Activated CD8-positive, alpha-beta memory T cell treated with anti-CD3 and anti-CD28 coated beads for 36 hours (primary cell): ENCODE results near the gene SNRNP27. TPM values are rescaled to one million over a fixed set of nuclear protein-coding genes. Genes with fewer than 3 reads are reported as not detected.
"Not testable (repeated sequence)": the region's sequence is repeated elsewhere in the genome, so short reads cannot be mapped to it uniquely, and the experiment has no call there.

ENCODE experiments used
- CTCF ChIA-PET: fragments of 350-600 bp; sonication (Branson Sonifier 250); formaldehyde crosslinking; loops from one replicate; lab custom pipeline; 2021; ENCODE audit warnings: antibody characterized with exemption; lab: Charles Lee
- POLR2A ChIA-PET: fragments of 350-600 bp; sonication (Branson Sonifier 250); formaldehyde crosslinking; loops from one replicate; lab custom pipeline; 2021; ENCODE audit warnings: antibody characterized with exemption; lab: Charles Lee
- total RNA-seq, 2 experiments: library from RNA; stranded (reverse); gene quantifications; one replicate each; pipeline ENCODE4 v1.2.3, GENCODE V29; 2021

The SNRNP27 gene, protein sequence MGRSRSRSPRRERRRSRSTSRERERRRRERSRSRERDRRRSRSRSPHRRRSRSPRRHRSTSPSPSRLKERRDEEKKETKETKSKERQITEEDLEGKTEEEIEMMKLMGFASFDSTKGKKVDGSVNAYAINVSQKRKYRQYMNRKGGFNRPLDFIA
- 10 to 100 TPM; 54.9 to 60.7 TPM for total RNA-seq

DNA sequence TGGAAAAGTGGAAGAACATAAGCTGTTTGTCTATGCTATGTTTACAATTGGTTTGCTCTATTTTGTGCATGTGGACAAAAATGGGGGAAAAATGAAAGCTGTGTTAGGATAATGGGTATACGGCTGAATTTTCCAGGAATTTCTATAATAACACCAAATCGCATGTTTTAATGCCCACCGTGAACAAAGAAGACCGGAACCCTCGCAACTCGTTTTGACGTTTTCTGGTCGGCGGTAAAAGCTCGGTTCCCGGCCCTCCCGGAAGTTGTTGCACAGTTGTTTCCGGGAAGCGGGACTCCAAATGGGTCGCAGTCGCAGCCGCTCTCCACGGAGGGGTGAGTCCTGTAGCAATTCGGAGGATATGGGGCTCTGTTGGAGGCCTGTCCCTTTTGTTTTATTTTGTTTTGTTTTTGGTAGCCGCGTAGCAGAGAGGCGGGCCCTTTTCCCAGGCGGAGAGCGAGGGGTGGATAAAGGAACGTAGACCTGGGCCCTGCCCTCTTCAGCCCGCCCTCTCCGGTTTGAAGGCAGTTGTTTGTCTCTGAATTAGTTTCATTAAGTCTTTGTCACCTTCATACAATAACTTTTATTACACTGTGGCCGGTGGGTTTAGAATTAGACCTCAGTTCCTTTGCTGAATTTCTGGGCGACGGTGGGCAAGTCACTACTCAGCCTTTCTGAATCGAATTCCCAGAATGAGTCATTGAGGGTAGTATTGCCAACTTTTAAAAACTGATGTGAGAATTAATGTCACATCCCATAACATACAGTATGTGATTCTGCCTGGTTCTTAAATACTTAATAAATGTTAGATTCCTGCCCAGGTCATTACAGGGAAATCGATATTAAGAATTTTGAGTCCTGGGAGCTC lies at the start of gene SNRNP27:
SNRNP27 (plus strand) TSS at position 273 of the 868 bp plus-strand sequence; CDS start at position 302, 29 bp downstream.
- POLR2A ChIA-PET = interaction anchor here (0.6 to 1.7 kb wide), 3 partner anchors 192 to 377 kb away, joined by 3 to 8 read pairs (median 4); partner anchors contain the start of gene C2orf42
- CTCF ChIA-PET = interaction anchor here (0.7 to 1.9 kb wide), 3 partner anchors 19 to 249 kb away, joined by 3 to 4 read pairs (median 4); no protein-coding TSS in a partner anchor

DNA sequence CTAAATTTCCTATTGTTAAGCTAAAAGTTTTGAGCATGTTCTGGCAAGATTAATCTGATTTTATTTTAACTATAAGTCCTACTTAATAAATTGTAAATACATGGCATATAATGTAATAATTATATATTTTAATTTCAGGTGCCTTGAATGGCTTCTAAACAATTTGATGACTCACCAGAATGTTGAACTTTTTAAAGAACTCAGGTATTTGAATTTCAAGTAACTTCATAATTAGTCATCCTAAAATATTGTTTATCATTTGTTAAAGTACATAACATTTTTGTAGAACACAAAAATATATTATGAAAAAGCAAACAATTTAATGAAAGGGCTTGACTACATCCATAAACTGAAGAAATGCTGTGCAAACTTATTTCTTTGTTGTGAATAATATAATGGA lies 49.8 kb upstream of the SNRNP27 start:
- ChIA-PET POLR2A (no interaction called here), CTCF (no interaction called here)

DNA sequence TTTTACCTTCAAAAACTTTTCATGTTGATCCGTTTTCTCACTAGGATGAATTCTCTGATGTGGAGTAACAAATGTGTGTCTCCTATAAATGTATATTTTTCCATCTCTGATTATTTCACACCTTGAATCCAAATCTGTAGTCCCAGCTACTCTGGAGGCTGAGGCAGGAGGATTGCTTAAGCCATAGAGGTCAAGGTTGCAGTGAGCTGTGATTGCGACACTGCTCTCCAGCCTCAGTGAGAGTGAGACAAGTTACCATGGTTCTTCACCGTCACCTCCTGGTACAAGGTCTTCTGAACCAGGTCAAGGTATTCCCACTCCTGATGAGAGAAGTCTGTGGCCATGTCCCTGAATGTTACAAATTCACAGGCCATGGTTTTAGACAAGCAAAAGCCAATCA lies 49.2 kb upstream of the SNRNP27 start:
- POLR2A ChIA-PET = no interaction called here
- CTCF ChIA-PET = no interaction called here

DNA sequence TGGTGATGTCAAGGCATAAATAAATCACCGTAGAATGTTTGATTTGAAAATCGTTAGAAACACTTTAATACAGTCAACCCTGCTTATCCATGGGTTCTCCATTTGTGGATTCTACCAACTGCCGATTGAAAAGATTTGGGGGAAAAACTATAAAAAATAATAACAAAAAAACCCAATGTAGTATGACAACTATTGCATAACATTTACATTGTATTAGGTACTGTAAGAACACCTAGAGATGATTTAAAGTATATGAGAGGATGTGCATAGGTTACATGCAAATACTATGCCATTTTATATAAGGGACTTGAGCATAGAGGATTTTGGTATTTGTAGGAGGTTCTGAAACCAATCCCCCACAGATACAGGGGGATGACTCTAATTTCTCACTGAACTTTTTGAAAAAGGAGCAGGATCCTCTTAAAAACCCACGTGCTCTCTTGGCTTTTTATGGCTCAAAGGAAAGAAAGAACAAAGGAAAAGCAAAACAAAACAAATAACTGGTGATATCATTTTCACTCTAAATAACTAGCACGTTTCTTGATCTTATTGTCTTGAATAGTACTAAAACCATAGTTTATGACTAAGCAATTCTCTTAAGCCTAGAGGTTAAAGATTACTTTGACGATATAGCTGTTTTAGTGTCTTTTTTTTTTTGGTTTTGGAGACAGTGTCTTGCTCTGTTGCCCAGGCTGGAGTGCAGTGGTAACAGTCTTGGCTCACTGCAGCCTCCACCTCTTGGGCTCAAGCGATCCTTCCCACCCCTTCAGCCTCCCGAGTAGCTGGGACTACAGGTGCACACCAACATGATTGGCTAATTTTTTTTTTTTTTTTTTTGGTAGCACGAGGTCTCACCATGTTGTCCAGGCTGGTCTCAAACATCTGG lies 47.3 kb upstream of the SNRNP27 start:
- POLR2A ChIA-PET = no interaction called here
- CTCF ChIA-PET = no interaction called here

DNA sequence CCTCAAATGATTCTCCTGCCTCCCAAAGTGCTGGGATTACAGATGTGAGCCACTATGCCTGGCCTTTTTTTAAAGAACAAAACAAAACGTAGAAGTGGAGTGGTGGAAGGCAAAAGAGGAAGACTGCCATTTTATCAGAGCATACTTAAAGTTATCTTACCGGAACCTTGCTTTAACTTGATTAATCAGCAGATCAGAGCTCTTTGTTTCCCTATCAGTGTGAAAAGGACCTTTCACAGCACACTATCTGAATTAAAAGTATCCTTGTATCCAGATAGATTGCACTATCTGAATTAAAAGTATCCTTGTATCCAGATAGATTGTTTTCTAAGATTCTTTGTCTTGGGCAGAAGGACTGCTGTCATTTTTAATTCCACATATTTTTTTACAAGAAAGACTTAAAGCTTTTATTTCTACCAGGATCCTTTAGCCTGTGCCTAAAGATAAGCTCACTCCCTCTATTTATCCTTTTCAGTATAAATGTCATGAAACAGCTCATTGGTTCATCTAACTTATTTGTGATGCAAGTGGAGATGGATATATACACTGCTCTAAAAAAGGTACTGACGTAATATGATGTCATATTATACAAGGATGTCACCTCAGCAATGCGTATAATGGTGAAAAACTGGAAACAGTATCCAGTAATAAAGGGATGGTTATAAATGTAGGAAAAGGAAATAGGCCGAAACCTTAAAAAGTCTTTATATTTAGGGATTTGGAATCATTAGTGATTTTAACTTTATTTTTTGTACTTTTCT lies 46.5 kb upstream of the SNRNP27 start:
- CTCF ChIA-PET = no interaction called here
- POLR2A ChIA-PET = no interaction called here

DNA sequence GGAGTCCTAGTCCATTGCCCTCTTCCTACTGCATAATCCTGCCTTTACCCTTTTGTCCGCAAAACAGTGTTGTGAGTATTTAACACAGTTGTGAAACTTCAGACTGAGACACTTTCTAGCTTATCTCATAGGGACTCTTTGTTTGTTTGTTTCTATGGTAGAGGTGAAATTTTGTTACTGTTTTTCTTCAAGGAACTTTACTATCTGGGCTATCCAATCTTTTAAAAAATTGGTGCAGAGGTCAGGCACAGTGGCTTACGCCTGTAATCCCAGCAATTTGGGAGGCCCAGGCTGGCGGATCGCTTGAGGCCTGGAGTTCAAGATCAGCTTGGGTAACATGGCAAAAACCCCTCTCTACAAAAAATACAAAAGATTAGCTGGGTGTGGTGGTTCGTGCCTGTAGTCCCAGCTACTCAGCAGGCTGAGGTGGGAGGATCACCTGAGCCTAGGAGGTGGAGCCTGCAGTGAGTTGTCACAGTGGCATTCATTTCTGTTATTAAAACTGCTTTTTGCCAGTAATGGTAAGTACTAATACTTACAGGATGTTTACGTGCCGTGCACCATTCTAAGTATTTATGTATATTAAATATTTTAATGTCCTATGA lies 45.5 kb upstream of the SNRNP27 start:
- ChIA-PET POLR2A (no interaction called here), CTCF (no interaction called here)

DNA sequence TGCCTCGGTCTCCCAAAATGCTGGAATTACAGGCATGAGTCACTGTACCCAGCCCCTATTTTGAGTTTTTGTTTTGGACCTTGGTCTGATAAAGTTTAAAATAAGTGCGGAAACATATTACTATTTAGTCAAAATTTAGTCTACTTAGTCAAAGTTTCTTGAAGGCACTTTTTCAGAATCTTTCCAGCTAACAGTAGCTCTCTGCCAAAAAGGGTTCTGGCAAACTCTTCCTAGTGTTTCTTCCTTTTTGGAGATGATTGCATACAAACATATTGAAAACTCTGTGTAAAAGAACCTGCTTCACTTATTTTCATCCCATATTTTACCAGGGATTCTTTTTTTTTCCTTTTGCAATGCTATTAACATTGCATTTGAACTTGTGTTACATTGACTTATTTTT lies 35.5 kb upstream of the SNRNP27 start:
- CTCF ChIA-PET = interaction anchor here (0.9 kb wide), 1 partner anchor 133 kb away, joined by 4 read pairs; no protein-coding TSS in a partner anchor
- POLR2A ChIA-PET = interaction anchor here (0.5 kb wide), 1 partner anchor 18 kb away, joined by 3 read pairs; no protein-coding TSS in a partner anchor

DNA sequence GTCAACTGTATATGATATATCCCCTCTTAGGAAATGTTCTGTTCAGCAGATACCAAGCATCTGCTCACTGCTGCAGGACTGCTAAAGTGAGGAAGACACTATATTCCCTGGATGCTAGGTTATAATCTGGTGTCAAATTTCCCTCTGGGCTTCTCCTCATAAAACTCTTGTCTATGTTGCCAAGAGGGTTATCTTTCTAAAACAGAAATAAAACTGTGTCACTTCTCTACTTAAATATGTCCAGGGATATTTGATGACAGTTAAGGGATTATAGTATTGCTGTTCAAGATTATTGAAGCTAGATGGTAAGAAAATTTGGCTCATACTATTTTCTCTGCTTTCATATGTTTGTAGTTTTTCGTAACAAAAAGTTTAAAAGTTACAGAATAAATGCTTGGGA lies 30.5 kb upstream of the SNRNP27 start:
- POLR2A ChIA-PET = interaction anchor here (0.6 kb wide), 1 partner anchor 344 kb away, joined by 3 read pairs; no protein-coding TSS in a partner anchor

DNA sequence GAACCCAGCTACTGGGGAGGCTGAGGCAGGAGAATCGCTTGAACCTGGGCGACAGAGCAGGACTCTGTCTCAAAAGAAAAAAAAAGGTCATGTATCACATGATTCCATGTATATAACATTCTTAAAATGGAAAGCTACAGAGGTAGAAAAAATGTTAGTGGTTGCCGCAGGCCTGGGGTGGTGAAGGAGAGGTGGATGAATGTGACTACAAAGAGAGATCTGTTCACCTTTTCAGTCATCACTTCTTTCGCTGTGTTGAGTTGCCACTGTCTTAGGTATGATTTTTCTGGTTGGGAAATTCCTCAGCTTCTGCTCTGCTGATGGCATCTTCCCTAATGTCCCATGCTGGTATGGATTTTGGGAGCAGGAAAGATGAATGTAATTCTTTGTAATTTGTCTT lies 5.3 kb upstream of the SNRNP27 start:
- ChIA-PET POLR2A (no interaction called here), CTCF (interaction anchor here (0.8 kb wide), 1 partner anchor 12 kb away, joined by 3 read pairs; no protein-coding TSS in a partner anchor)

More for the DNA sequence above, 30.5 kb upstream of the SNRNP27 start:
- CTCF ChIA-PET = no interaction called here

DNA sequence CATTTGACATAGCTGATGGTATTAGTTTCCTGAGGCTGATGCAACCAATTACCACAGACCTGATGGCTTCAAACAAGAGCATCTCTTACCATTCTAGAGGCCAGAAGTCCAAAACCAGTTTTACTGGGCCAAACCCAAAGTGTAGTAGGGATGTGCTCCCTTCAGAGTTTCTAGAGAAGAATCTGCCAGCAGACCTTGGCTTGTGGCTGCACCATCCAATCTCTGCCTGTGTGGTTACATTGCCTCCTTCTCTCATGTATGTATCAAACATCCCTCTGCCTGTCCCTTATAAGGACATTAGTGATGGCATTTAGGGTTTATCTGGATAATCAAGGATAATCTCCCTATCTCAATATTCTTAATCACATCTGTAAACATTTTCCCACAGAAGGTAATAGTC lies 4.5 kb upstream of the SNRNP27 start:
- POLR2A ChIA-PET = no interaction called here

DNA sequence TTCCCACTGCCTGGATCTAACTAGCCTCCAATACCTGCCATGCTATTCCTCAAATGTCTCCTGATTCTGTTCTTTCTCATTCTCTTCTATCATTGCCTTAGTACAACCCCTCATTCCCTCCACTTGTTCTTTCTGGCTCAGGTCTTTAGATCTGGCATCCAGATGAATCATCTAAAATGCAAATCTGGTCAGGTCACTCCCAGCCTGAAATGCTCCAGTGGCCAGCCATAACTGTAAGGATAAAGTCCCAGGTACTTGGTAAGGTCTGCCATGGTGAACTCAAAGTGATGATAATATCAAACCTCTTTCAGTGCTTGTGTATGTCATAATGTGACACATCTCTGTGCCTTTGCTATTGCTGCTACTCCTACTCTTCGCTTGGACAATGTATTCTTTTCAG lies 2.9 kb upstream of the SNRNP27 start:
- POLR2A ChIA-PET = no interaction called here
- CTCF ChIA-PET = no interaction called here

More for the DNA sequence above, 4.5 kb upstream of the SNRNP27 start:
- CTCF ChIA-PET = no interaction called here

DNA sequence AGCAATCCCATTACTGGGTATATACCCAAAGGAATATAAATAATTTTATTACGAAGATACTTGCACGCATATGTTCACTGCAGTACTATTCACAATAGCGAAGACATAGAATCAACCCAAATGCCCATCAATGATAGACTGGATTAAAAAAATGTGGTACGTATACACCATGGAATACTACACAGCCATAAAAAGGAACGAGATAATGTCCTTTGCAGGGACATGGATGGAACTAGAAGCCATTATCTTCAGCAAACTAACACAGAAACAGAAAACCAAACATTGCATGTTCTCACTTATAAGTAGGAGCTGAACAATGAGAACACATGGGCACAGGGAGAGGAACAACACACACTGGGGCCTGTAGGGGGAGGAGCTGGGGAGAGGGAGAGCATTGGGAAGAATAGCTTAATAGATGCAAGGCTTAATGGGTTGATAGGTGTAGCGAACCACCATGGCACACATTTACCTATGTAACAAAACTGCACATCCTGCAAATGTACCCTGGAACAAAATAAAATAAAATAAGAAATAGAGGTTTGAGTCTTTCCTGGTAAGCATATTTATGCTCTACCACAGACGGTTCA lies 825 bp upstream of the SNRNP27 start:
- POLR2A ChIA-PET = interaction anchor here (0.7 to 1.7 kb wide), 3 partner anchors 9 to 298 kb away, joined by 3 to 4 read pairs (median 3); partner anchors contain the start of gene C2orf42
- CTCF ChIA-PET = not testable (repeated sequence)

DNA sequence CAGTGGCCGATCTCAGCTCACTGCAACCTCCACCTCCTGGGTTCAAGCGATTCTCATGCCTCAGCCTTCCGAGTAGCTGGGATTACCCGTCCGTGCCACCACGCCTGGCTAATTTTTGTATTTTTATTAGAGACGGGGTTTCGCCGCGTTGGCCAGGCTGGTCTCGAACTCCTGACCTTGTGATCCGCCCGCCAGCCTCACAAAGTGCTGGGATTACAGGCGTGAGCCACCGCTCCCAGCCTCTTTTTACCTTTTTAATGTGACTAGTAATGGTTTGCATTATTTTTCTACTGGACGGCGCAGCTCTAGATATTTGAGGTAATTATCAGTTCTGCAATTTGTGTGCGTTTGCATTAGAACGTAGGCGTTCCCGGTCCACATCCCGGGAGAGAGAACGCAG lies 981 bp downstream of the SNRNP27 start:
- POLR2A ChIA-PET = not testable (repeated sequence)
- CTCF ChIA-PET = interaction anchor here (1.6 to 1.9 kb wide), 2 partner anchors 170 to 249 kb away, joined by 4 read pairs; no protein-coding TSS in a partner anchor

DNA sequence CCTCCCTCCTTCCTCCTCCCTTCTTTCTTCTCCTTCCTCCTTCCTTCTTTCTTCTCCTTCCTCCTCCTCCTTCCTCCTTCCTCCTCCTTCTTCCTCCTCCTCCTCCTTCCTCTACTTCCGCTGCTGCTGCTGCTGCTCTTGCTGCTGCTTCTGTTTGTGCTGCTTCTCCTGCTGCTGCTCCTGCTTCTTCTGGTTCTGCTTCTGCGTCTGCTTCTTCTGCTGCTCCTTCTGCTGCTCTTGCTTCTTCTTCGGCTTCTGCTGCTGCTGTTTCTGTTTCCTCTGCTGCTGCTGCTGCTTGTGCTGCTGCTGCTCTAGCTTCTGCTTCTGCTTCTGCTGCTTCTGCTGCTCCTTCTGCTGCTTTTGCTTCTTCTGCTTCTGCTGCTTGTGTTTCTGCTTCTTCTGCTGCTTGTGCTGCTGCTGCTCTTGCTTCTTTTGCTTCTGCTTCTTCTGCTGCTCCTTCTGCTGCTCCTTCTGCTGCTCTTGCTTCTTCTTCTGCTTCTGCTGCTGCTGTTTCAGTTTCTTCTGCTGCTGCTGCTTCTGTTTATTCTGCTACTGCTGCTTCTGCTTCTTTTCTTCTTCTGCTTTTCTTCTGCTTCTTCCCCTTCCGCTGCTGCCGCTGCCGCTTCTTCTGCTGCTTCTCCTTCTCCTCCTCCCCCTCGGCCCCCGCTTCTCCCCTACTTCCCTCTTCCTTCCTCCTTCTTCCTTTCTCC lies 8.6 kb downstream of the SNRNP27 start:
- POLR2A ChIA-PET = no interaction called here

DNA sequence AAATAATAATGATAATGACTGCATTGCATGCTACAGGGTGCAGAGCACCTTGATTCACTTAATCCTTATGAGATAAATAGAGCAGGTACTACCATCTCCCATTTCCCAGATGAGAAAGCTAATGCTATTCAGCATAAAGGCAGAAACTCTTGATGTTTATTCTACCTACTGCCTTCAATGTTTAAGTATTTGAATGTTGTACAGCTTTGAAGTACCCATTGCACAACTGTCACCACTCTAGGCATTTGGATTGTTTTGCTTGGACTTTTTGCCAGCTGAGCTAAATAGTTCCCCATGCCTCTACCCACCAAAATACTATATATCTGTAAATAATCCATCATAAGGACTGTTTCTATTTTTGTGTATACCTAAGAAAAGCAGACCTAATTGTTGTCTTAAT lies 13.5 kb downstream of the SNRNP27 start:
- ChIA-PET POLR2A (no interaction called here), CTCF (interaction anchor here (0.6 to 0.7 kb wide), 2 partner anchors 229 to 343 kb away, joined by 3 to 5 read pairs; no protein-coding TSS in a partner anchor)

More for the DNA sequence above, 8.6 kb downstream of the SNRNP27 start:
- CTCF ChIA-PET = interaction anchor here (0.6 to 1.4 kb wide), 5 partner anchors 10 to 352 kb away, joined by 3 to 4 read pairs (median 4); no protein-coding TSS in a partner anchor

DNA sequence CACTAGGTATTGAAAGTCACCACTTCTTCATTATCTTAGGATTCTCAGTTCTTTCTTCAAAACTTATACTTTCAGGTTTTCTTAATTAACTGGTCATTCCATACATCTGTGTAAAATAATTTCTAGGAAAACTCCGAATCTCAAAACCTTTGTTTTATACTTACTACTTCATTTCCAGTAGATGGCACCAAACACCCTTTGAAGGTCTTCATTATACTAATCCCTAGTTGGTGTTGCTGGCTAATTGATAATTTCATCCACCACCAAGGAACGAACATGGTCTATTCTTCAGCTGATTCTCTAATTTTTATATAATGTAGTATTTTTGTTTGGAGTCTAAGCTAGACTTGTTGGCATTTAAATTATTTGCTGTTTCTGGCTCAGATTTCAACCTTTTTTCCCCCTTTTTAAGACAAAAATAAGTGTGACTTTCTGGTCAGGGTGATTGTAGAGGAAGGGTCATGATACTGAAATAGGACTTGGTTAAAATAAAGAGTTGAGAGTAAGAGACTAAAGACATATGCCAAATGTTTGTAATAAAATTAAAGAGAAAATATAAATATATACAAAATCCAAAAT lies 18.3 kb downstream of the SNRNP27 start:
- CTCF ChIA-PET = interaction anchor here (0.7 to 5.2 kb wide), 7 partner anchors 10 to 179 kb away, joined by 3 to 38 read pairs (median 5); partner anchors contain the start of gene PCBP1
- POLR2A ChIA-PET = interaction anchor here (1.0 kb wide), 1 partner anchor 382 kb away, joined by 3 read pairs; the partner anchor contains the start of gene SNRPG
